Retinal pigment epithelial cell (primary cell): Measurements from ENCODE around the gene TNS3.

Source experiments
- DNase-seq: peaks from one replicate; pipeline ENCODE4 v3.0.0-alpha.2; 2010; ENCODE audit warnings: low read depth
- H3K4me3 ChIP-seq: 2 replicates; pipeline ENCODE4 v1.5.1; 2011; ENCODE audit warnings: mild to moderate bottlenecking, low read length, control low read depth, moderate library complexity
- CTCF ChIP-seq: conservative IDR thresholded peaks from 2 replicates; pipeline ENCODE4 v1.5.1; 2011; ENCODE audit warnings: low read depth, low read length, control low read depth, inconsistent platforms

The TNS3 gene

GRCh38 chr7:47354831-47355541 is 226.9 kb downstream of the TNS3 start:
- no peak for DNase-seq
- no peak for TF ChIP-seq CTCF
- H3K4me3 ChIP-seq, result no peak overlapping the region

- TF ChIP-seq CTCF, result no peak
- no peak overlapping the region for H3K4me3 ChIP-seq
- no peak for DNase-seq
Measured at GRCh38 chr7:47354071-47354470, 227.8 kb downstream of the TNS3 start.

GRCh38 chr7:47352394-47352968 is 229.4 kb downstream of the TNS3 start:
- TF ChIP-seq CTCF, result no peak
- DNase-seq, result no peak

GRCh38 chr7:47351233-47352154 is 230.4 kb downstream of the TNS3 start:
- no peak for TF ChIP-seq CTCF
- no peak overlapping the region for H3K4me3 ChIP-seq
- DNase-seq, result no peak

More at GRCh38 chr7:47352394-47352968, 229.4 kb downstream of the TNS3 start:
- H3K4me3 ChIP-seq, result no peak overlapping the region

- TF ChIP-seq CTCF, result no peak
- no peak overlapping the region for H3K4me3 ChIP-seq
- no peak for DNase-seq
Measured at GRCh38 chr7:47350425-47350824, 231.5 kb downstream of the TNS3 start.

- no peak for TF ChIP-seq CTCF
- H3K4me3 ChIP-seq, result no peak overlapping the region
- DNase-seq, result no peak
Measured at GRCh38 chr7:47349401-47349800, 232.5 kb downstream of the TNS3 start.
